Suppressor macrophage treated with lipopolysaccharide for 4 hours (primary cell): ENCODE data around the gene NUMBL.
"Not testable (repeated sequence)": the region's sequence is repeated elsewhere in the genome, so short reads cannot be mapped to it uniquely, and the experiment has no call there.

Experiments used
- DNase-seq: peaks from one replicate; pipeline ENCODE4 v3.0.0-alpha.2; 2020

Gene NUMBL

DNA sequence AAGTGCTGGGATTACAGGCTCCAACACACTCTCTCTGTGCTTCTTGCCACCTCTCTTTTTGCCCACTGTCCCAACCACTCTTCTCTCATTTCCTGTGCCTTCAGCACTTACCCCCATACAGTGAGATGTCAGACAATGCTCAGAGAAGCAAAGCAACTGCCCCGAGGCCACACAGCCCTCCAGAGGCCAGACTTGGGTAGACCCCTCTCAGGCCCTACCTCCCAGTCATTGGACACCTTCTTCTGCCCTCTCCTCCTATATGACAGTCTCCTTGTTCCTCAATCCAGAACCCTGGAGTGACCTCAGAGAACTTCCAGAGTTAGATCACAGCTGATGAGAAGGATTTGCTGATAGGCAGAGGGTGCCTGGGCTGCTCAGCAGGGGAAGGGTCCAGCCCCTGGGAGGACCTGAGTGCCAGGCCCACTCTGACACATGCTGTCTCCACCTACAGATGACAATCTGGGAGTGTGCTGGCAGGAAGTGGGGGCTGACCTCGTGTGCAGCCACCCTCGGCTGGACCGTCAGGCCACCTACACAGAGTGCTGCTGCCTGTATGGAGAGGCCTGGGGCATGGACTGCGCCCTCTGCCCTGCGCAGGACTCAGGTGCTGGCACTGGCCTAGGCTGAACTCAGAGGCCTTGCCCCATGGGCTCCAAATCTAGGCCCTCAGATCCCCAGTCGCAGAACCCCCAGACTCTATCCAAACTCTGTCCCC lies 64.9 kb downstream of the NUMBL start:
- peak; percentile 43 for DNase-seq

- DNase-seq: not testable (repeated sequence)
These were observed 65.9 kb downstream of the NUMBL start for GRCh38 chr19:40624369-40625153.

- no peak for DNase-seq
These were observed 66.8 kb downstream of the NUMBL start for GRCh38 chr19:40623403-40624251.

- no peak for DNase-seq
These were observed 67.7 kb downstream of the NUMBL start for GRCh38 chr19:40622773-40623075.

DNA sequence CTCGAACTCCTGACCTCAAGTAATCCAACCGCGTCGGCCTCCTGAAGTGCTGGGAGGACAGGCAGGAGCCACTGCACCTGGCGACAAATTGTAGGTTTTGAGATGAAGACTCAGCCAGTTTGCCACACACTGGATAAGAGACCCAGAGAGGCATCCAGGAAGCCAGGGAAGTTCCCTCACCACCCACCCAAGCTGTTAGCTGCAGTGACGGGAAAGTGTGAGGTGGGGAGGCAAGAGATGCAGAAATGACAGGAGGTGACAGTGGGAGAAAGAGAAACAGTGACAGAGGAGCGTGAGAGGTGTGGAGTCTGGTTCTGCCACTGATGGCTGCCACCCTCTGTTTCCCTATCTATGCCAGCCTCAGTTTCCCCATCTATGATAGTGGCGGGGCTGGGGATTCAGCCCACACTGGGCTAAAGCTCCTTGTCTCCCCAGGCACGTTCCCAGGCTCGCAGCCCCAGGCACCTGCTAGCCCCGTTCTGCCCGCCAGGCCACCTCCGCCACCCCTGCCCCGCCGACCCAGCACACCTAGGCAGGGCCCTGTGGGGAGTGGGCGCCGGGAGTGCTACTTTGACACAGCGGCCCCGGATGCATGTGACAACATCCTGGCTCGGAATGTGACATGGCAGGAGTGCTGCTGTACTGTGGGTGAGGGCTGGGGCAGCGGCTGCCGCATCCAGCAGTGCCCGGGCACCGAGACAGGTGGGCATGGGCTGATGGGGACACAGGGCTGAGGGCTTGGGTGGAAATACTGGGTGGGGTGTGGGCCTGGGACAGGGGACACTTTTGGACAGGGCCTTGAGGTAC lies 68.3 kb downstream of the NUMBL start:
- DNase-seq: no peak

- no peak for DNase-seq
These were observed 69.2 kb downstream of the NUMBL start for GRCh38 chr19:40621283-40621682.

GRCh38 chr19:40620161-40620485 lies 70.3 kb downstream of the NUMBL start:
- DNase-seq: no peak

DNA sequence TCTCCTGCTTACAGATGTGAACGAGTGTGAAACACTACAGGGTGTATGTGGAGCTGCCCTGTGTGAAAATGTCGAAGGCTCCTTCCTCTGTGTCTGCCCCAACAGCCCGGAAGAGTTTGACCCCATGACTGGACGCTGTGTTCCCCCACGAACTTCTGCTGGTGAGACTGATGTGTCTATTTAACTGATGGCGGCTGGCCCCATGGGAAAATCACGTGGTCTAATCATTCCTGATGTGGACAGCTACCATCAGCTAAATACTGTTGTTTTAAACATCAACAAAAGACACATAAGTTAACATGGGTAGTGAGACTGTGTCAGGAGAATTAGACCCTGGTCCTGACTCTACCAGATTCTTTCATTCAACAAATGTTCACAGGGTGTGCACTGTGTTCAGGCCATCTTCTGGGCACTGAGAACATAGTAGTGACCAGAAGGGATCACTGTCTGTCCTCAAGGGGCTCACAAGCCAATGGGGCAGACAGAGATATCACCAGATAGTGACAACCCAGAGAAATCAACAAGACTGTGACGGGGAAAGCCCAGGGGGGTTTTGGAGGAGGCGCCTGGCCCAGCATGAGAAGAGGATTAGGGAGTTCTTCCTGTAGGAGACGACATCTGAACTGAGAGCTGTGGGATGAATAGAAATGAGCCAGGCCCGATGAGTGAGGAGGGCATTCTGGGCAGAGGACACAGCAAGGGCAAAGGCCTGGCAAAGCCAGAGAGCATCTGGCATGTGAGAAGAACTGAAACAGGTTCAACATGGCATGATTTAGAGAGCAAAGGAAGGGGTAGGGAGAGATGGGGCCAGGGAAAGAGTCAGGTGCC lies 70.9 kb downstream of the NUMBL start:
- DNase-seq: no peak

GRCh38 chr19:40617961-40618360 lies 72.5 kb downstream of the NUMBL start:
- DNase-seq: no peak

DNA sequence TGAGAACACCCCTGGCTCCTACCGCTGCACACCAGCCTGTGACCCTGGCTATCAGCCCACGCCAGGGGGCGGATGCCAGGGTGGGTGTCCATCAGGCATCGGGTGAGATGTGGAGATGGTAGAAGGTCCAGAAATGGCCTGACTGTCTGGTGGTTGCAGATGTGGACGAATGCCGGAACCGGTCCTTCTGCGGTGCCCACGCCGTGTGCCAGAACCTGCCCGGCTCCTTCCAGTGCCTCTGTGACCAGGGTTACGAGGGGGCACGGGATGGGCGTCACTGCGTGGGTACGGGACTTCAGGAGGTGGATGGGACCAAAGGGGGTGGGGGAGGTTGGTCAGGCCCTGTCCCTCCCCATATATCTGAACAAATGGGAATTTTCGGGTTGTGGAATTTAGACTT lies 73.5 kb downstream of the NUMBL start:
- DNase-seq: no peak

GRCh38 chr19:40616178-40616577 lies 74.3 kb downstream of the NUMBL start:
- no peak for DNase-seq
